ENCODE results near the gene KRT1.
A peak's percentile ranks its signal among the peaks of the same experiment; 100 is the strongest.
"Not testable (repeated sequence)": the region's sequence is repeated elsewhere in the genome, so short reads cannot be mapped to it uniquely, and the experiment has no call there.

The KRT1 gene

DNA sequence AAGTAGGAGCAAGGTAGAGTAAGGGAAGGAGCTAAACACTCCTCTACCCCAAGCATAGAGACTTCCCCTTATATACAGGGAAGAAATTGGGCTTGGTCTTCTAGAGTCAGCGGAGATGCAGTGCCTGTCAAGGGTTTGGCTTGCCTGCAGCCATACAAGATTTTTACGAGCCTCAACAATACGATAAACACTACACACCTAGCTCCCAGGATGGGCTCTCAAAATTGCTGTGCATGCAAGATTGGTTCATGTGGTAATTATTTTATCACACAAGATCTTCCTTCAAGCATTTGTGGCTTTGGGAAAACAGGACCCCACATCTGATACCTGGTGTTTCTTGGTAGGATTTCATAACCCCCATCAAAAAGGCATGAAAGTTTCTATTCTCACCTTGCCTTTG, at the start of gene KRT1:
Gene KRT1, minus strand, starts transcription at position 45 of the 400 bp plus-strand sequence. CDS start 59 bp downstream, outside the sequence.
- DNase-seq (ENCODE audit: low read depth, low spot score) = no peak

DNA sequence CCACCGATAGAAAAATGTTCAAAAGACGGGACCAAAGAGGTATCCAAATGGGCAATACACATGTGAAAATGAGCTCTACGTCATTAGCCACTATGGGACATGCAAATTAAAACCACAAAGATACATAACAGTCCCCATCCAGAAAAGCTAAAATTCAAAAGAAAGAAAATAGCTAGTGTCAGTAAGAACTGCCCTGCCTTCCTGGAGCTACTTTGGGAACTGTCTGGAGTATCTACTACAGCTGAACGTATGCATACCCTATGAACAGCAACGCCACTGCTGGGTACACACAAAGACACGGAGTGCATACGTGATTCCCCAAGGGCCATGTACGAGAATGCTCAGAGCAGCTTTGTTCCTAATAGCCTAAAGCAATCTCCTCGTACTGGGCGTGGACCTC, 48.9 kb upstream of the KRT1 start:
- DNase-seq (ENCODE audit: low read depth, low spot score) = no peak

DNA sequence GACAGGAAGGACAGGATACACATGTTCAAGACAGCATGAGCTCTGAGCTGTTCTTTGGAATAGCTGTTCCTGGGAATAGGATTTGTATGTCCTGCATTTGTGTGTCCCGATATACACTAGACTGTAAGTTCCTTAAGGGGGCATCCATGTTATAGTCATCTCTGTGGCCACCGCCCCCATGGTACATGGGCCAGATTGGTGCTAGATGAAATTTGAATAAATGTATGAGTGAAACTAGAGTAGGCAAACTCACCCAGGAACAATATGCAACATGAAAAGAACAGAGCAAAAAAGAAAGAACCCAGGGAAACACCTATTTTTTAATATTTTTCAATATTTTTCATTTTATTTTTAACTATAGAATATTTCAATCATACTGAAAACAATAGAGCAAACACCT, 48.2 kb upstream of the KRT1 start:
- DNase-seq (ENCODE audit: low read depth, low spot score) = no peak

DNA sequence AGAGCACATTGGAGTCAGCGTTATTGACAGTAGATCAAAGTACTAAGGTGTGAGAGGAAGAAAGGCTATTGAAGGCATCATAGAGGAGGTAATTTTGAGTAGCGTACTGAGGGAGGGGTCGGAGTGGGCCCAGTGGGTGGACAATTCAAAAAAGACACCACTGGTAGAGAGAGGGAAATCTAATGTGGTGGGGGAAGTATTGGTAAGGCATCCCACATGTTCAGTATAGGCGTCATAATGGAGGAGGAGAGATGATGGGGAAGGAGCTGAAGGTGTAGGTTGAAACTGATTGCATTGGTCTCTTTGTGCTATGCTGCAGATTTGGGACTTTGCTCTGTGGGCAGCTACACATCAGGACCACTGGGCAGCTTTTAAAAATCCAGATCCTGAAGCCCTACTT, 46.8 kb upstream of the KRT1 start:
- DNase-seq (ENCODE audit: low read depth, low spot score) = no peak

DNA sequence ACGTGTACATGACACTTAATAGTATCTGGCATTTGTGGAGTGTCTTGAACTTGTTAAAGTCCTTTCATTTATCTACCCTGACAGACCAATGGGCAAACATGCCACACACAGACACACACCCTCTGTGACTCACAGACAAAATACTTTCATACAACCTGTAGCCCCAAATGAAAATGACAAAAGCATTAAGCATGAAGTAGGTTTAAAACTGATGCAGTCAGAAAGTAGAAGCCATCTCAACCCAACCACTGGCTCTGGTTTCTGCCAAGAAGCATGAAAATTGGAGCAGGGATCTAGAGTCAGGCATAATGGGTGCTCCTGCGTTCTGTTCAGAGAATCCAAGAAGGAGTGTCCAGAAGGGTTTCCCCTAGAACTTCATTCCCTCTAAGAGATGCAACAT, 46.2 kb upstream of the KRT1 start:
- DNase-seq (ENCODE audit: low read depth, low spot score) = no peak

DNA sequence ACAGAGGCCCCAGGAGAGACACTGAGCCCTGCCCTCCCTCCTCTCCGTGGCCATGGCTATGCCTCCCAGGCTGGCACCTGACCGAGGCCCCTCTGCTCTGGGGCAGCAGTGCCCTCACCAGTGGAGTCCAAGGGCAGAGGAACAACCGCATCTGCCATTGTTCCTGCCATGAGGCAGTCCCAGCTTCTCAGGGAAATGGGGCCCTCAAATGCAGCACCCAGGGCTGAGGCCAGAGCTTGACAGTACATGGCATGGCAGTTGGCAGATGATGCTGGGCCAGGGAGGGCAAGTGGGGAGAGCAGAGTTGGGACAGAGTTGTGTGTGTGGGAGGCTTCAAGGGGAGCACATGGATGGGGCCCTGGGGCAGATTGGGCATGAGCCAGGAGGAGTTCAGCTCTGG, 44.2 kb upstream of the KRT1 start:
- no peak for DNase-seq (ENCODE audit: low read depth, low spot score)

DNA sequence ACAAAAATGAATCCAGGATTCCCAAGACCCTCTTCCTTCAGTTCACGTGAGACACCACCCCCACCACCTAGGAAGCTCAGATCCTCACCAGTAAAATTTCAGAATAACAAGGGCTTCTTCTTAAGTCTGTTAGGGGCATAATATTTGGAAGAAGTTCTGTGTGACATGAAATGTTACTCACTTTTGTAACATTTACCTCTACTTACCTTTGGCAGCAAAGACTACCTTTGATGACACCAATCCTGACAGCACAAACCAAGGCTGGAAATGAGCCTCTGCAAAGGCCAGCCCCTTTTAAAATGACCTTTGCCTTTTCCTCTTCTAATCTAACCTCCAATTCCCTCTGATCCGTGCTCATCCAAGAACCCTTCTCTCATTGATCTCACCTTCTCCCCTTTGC, 42.5 kb upstream of the KRT1 start:
- no peak for DNase-seq (ENCODE audit: low read depth, low spot score)

DNA sequence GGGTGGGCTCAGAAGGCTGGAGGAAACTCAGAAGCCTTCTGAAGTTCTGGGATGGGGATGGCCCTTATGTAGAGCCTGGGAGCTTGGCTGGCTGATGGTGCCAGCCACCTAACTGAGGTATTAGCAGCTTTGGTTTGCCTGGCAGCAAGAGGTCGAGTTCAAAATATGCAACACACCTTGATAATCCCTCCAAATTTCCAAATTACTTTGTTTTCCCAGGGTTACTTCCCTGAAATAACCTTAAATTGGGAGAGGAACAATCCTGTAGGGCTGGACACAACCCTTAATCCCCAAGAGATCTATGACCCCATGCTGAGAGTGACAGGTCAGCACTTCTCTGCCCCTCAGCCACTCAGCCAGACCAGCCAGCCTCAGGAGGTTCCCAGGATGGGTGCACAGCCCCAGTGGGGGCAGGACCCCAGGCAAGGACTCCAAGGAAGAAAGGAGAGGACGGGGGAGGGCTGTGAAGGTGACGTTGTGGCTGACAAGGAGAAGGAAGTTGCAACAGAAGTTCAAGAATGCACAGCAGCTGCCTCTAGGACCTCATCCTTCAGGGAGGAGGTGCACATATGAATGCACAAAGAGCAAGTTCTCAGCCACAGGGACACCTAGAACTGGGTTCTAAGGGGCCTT, 41.7 kb upstream of the KRT1 start:
- no peak for DNase-seq (ENCODE audit: low read depth, low spot score)

DNA sequence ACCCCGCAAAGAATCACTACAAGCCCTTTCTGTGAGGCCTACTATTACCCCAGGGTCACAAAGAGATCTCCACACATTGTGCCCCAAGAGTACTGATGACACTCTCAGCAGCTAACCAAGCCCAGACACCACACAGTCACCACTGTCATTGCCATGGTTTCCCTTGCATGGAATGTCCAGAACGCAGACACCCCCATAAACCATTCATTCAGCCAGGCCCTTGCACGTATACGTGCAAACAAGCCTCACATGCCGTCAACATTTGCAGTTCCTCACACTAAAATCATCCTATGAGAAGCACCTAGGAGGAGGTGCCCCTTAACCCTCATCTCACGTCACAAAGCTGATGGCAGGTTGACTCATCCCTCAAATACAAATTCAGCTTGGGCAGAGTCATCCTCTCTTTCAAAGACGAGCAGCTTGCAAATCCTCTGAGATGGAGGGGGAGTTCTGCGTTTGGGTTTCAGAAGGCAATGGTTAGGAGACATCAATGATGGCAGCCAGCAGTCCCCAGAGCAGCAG, 40.2 kb upstream of the KRT1 start:
- no peak for DNase-seq (ENCODE audit: low read depth, low spot score)

DNA sequence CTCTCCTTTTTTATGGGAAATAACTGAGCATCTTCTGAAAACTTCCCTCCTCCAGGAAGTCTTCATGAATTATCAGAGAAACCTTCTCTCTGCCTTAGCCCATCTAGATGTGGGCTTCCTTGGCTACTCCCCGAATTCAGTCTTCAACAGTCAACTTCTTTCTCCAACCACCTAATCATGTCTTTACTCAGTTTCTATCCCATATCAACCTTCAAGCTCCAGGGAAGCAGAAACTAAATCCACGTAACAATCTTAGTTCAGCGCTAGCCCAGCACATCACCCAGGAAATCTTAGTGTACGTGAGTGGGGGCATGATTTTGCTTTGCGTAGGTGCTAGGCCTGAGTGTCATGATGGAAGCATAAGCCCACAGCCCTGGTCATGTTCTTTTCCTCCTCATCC, 35.9 kb upstream of the KRT1 start:
- no peak for DNase-seq (ENCODE audit: low read depth, low spot score)

DNA sequence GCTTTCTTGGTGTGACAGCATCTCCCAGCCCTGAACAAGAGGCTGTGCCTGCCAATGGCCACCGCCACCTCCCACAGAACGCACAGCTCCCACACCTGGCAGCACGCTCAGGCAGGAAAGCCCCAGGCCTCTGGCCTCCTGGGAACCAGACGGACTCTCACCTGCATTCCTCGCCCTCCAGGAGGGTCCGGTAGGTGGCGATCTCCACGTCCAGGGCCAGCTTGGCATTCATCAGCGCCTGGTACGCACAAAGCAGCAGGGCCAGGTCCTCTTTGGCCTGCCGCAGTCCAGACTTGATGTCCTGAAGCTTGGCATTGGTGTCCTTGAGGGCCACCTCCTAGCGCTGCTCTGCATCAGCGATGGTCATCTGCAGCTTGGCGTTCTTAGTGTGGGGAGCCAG, 35.2 kb upstream of the KRT1 start:
- peak; percentile 63 for DNase-seq (ENCODE audit: low read depth, low spot score)

DNA sequence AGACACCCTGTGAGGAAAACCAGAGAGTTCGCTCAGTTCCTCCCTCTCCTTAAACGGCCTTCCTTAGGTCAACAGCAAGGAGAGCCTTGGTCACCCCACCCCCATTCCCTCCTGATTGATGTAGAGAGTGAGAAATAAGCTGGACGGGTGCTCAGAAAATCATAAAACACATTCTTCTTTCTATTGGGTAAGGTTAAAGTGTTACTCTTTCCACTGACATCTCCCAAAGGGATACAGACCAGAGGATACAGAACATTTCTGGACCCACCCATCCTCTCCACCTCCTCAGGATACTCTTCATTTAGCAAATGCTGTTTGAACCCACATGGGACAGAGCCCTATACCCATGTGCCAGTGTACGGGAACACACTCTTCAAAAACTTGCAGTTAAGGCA, 34.7 kb upstream of the KRT1 start:
- no peak for DNase-seq (ENCODE audit: low read depth, low spot score)

DNA sequence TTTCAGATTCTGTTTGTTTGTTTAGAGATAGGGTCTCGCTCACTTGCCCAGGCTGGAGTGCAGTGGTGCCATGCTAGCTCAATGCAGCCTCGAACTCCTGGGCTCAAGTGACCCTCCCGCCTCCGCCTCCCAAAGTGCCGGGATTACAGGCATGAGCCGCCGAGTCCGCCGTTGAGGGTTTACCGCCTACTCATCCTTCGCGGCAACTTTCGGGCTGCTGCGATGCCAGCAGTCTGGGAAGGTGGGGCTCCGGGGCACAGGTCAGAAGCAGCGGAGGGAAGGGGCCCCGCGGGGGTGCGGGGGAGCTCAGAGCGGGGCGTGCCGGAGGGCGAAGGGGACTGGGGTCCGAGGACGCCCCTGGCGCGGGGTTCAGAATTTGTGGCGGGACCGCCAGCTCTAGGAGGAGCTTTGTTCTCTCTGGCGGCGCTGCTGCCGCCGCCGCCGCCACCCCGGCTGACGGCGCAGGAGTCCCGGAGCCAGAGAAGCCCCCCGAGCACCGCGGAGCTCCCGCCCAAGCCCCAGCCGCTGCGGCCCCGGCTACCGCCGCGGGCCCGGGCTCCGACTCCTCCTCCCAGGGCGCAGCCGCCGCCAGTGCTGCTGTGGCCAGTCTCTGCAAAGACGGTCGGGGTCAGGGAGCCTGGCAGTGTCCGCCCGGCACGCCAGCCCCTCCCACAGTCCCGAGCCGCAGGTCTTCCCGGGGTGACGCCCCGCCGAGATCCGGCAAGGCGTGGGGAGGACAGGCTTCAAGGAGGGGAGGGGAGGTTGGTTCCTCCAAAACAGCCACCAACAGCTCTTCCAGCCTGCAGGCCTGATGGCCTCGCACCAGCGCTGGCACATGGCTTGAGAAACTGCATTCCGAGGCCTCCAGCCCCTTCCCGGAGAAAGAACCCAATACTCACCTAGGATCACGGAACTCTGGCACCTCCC, 34.0 kb upstream of the KRT1 start:
- DNase-seq (ENCODE audit: low read depth, low spot score) = peak; percentile 49

DNA sequence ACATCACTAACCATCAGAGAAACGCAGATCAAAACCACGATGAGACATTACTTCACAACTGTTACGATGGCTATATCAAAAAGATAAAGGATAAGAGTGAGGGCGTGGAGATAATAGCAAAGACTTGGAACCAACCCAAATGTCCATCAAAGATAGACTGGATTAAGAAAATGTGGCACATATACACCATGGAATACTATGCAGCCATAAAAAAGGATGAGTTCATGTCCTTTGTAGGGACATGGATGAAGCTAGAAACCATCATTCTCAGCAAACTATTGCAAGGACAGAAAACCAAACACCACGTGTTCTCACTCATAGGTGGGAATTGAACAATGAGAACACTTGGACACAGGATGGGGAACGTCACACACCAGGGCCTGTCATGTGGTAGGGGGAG, 31.9 kb upstream of the KRT1 start:
- DNase-seq (ENCODE audit: low read depth, low spot score) = not testable (repeated sequence)

DNA sequence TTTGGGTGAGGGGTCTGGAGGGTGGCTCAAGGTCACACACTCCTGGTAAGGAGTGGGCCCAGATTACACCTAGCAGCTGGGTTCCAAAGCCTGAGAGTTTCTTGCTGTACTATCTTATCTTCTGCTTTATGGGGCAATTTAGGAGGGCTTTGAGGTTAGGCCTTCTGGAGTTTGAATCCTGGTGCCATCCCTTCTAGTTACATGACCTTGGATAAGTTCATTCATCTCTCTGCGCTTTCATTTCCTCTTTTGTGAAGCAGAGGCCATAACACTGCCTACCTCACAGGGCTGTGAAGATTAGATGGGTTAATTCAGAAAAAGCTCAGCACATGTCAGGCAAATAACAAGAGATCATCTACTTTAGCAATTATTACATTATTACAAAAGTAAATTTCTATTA, 30.5 kb upstream of the KRT1 start:
- no peak for DNase-seq (ENCODE audit: low read depth, low spot score)

DNA sequence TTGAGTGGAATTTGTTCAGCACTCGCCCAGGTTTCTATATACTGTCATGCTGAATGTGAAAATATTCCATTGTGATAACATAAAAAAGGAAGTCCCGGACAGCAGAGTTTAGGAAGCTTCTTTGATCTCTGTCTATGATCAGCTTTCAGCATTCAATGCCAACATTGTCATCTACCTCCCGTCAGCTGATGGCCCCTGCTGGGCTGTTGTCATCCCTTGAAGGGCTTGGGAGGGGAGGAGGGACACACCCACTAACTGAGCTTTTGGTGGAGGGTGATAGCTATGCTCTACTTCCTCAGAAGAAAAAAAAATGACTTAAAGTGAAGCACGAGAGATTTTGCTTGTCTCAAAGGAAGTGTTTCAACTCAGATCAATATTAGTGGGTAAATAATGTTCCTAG, 27.8 kb upstream of the KRT1 start:
- DNase-seq (ENCODE audit: low read depth, low spot score) = no peak

DNA sequence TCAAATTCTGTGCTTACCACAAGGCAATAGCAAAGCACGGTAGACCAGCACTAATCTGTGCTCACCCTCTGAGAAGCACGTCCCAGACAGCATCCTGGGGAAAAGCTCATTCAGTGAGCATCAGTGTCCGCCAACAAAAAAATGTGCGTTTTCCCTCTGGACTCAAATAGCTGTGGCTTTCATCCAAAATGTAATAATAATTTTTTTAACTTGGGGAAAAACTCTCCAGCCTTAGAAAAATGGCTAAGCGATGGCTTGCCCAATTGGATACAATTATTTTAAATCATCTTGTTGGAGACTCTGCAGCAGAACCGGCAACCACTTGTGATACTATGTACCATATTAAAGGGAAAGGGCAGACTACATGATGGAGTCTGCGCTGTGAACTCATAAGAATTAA, 24.3 kb upstream of the KRT1 start:
- DNase-seq (ENCODE audit: low read depth, low spot score) = no peak

DNA sequence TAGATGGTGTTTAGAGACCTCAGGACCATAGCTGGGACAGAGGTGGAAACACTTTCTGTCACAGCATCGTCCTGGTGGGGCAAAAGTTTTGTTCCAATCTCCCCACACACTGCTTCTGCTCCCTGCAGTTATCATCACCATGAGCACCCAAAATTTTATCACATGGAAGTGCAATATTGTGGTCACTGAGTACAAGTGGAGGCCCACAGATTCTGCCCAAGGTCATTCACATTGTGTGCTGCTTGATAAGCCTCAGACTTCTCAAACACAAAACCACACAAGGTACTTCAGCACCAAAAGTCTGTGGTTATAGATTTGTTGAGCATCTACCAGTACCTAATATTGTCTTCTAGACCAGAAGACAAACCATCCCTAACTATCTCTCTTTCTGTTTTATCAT, 23.7 kb upstream of the KRT1 start:
- DNase-seq (ENCODE audit: low read depth, low spot score) = no peak

DNA sequence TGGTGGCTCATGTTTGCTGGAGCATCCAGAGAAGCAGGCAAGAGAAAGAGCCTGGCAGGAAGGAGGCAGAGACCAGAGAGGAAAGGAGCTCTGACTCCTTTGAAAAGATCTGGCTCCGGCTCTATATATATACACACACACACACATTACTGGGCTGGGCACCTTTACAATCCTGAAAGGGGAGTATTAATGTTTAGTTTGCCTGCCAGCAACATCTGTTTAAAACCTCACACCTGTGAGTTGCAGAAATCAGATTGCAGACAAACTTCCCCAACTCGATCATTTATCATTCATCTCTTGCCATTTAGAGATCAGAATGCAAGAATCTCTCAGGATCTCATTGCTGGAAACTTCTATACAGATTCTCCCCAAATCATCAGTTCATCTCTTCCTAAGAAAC, 23.2 kb upstream of the KRT1 start, which contains the start of gene KRT77:
Gene KRT77, minus strand, starts transcription at position 101 of the 400 bp plus-strand sequence. Its CDS starts 90 bp downstream, at position 11.
- no peak for DNase-seq (ENCODE audit: low read depth, low spot score)

DNA sequence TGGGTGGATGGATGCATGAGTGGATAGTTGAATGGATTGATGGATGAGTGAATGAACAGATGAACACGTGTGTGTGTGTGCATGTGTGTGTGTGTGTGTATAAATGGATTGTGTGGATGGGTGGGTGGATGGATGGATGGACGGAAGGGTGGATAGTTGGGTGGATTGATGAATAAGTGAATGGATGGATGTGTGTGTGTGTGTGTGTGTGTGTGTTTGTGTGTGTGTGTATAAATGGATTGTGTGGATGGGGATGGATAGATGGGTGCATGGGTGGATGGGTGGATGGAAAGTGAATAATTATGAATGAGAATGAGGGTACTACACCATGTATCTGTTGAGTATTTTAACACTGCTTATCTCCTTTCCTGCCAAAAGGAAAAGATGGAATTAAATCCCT, 22.1 kb upstream of the KRT1 start:
- DNase-seq (ENCODE audit: low read depth, low spot score) = no peak

DNA sequence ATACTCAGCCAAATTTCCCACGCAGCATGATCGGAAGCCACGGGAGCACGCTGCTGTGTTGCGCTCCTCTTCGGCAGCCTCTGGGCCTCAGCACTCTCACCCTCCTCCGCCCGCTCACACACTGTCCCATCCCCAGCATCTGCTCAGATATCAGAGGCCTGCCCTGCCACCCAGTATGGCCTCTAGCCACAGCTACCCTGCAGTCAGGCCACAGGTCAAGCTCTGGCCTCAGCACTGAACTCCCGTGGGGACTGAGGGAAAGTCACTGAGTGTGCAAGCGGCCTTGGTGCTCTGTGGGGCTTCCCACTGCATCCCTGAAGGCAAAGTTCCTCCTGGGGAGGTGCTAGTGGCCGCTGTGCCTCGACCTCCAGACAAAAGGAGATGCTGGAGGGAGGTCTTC, 21.1 kb upstream of the KRT1 start:
- DNase-seq (ENCODE audit: low read depth, low spot score) = no peak

DNA sequence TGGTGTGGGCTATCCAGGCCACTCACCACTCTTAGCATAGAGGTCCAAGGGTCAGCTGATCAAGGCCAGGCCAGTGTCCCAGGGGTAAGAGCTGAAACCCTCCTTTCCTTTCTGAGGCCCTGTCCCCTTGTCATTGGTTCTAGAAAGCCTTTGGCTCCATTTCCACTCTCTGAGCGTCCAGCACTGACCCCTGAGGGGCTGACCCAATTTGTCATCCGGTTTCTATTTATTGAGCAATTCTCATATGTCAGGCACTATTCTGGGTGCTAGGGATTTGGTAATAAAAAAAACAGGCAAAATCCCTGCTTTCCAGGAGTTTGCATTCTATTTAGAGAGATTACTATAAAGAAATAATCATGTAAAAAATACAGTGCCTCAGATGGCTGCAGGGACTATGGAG, 19.8 kb upstream of the KRT1 start:
- DNase-seq (ENCODE audit: low read depth, low spot score) = no peak

DNA sequence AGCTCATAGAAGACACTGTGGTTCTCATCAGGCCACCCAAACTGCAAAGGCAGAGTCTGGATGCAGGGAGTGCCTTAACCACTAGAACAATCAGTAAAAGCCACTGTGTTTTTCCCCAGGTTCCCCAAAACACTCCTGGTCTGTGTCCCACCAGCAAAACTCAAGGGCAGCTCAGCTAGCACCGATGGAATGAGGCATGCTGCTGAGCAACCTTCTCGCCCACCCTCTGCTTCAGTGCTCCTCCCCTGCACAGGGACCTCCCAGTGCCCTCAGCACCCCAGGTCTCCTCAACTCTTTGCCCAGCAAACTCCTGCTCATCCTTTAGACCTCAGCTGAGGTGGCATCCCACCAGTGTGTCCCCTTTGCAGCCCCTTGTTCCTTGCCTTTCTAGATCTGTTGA, 19.2 kb upstream of the KRT1 start:
- no peak for DNase-seq (ENCODE audit: low read depth, low spot score)

Data from ELF-1 (cell line).